GM19035 (cell line): ENCODE data around the gene C9orf153.
"Not testable (repeated sequence)": the region's sequence is repeated elsewhere in the genome, so short reads cannot be mapped to it uniquely, and the experiment has no call there.

Experiments
- ATAC-seq: cut with Tn5 transposase; IDR thresholded peaks from one replicate; pipeline ENCODE4 v1.9.1; 2021; ENCODE audit not compliant: unreplicated experiment

The C9orf153 gene

DNA sequence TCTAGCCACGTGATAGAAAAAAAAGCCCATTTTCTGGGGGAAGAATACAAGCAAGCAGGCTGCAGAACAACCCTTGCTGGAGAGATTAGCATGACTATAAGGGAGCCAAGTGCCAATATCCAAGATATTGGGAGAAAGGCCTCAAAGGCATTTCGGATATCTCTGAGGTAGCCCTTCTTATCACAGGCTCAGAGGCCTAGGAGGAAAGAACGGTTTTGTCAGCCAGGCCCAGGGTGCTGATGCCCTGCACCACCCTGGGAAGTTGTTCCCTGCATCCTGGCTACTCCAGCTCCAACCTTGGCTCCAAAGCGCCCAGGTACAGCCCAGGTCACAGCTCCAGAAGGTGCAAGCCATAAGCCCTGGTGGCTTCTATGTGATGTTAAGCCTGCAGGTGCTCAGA is 66.4 kb downstream of the C9orf153 start:
- no peak for ATAC-seq

DNA sequence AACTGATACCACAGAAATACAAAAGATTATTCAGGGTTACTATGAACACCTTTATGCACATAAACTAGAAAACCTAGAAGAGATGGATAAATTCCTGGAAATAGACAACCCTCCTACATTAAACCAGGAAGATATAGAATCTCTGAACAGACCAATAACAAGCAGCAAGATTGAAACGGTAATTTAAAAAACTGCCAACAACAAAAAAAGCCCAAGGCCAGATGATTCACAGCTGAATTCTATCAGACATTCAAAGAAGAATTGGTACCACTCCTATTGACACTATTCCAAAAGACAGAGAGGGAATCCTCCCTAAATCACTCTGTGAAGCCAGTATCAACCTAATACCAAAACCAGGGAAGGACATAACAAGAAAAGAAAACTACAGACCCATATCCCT is 68.8 kb downstream of the C9orf153 start:
- ATAC-seq, result not testable (repeated sequence)

DNA sequence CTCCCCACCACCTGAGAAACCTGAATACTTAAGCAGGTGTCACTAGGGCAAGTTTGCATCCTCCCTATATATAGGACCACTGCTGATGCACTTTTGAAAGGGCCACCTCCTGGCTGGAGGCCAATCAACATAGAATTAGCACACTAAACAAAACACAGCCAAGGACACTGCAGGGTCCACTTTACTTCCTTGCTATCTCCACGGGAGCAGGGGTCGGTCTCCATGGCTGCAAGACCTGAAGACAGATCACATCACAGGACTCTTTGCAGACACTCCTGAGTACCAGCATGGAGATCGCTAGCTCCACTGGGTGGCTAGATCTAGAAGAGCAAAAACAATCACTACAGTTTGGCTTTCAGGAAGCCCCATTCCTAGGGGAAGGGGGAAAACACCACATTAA is 72.3 kb downstream of the C9orf153 start:
- ATAC-seq, result no peak

DNA sequence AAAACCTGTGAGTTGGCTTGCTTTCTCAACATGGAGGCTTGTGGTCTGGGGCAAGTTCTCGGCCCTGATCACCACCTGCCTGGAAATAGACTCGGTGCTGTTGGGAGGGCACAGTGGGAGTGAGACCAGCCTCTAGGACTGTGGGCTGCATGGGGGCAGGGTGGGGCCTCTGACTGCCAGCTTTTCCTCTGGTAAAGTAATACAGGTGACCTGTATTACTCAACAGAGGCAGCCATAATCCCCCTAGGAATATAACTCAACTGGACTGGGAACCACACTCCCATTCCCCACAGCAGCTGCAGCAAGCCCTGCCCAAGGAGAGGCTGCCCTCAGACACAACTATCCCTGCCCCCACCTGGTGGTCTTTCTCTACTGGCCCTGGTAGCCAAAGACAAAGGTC is 72.8 kb downstream of the C9orf153 start:
- ATAC-seq, result no peak

DNA sequence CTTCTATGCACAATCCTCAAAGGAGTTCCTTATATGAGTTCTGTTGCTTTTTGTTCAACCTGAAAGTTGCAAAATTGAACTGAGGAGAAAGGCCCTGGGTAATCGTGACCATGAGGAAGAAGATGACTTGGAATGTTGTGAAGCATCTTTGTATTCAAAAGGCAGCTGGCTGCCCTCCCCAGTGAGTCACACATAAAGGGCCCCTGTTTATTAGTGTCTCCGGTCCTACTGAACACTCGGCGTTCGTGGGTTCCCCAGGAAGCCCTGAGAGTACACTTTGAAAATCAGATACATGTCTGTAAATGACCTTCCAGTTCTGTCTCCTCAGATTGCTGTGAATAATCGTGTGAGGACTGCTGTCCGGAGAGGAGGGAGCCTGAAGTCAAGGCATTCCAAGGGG is 73.6 kb downstream of the C9orf153 start:
- no peak for ATAC-seq

DNA sequence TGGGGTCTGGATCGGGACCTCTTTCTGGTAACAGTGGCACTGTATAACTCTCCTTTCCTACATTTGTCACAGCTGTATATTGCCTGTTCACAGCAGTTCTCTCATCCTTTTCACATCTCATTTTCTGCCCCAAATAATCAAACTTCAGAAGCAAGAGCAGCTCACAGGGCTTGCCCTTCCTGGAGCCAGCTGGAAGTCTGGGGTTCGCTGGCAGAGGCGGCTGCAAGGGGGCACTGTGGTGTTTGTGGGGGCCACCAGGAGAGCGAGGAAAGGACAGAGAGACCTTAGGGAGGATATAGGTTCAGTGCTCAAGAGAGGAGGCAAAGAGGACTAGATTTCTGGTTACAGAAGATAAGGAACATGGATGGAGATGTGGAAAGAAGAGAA is 75.3 kb downstream of the C9orf153 start:
- no peak for ATAC-seq

DNA sequence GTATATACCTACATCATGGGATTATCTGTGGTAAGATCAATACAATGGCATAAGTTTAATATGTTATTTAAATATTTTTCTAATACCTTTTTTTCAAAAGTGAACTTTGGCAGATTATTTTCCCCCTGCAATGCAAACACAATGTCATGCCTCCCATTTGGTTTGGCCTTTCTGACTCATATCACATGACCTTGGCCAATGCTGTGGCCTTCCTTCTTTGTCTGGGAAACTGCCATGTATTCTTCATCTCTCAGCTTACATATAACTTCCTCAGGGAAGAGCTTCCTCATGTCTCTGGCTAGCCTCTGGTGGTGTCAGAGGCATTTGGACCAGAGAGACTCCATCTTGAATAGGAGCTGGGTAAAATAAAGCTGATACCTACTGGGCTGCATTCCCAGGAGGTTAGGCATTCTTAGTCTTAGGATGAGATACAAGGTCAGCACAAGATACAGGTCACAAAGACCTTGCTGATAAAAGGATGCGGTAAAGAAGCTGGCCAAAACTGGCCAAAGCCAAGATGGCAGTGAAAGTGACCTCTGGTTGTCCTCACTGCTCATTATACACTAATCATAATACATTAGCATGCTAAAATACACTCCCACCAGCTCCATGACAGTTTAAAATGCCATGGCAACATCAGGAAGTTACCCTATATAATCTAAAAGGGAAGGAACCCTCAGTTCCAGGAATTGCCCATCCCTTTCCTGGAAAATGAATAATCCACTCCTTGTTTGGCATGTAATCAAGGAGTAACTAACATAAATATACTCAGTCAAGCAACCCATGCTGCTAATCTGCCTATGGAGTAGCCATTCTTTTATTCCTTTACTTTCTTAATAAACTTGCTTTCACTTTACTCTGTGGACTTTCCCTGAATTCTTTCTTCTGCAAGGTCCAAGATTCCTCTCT is 76.0 kb downstream of the C9orf153 start:
- no peak for ATAC-seq

DNA sequence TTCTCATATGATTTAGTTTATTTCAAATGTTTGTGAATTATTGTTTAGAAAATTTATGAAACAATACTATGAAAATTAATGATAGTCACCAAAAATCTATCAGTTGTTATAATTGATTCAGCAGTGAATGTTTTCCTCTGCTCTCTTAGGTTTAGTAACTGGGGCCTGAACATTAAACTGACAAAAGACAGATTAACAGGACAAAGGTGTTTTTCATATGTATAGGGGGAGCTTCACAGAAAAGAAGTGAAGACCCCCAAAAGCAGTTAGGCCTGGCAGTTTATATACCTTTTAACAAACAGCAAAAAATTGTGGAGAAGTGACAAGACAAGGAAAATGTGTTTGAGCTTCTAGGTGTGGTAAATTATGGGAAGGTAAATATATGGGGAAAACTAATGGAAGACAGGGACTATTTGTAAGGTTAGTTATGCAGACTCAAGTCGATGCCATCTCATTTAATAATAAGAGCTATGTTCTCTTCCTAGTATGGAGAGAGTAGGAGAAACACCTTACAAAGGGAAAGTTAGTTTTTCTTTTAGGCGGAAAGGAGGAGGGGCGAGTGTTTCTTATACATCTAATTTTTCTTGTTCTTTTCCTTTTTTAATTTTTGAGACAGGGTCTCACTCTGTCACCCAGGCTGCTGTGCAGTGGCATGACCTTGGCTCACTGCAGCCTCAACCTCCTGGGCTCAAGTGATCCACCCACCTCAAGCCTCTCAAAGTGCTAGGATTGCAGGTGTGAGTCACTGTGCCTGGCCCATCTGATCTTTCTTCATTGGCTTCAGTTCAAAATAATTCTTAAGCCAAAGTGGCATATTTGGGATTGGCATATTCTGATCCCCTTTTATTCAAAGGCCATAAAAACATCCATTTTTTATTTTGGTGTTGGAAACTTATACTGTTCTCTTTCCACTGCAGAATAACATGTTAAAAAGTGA is 77.8 kb downstream of the C9orf153 start:
- no peak for ATAC-seq

DNA sequence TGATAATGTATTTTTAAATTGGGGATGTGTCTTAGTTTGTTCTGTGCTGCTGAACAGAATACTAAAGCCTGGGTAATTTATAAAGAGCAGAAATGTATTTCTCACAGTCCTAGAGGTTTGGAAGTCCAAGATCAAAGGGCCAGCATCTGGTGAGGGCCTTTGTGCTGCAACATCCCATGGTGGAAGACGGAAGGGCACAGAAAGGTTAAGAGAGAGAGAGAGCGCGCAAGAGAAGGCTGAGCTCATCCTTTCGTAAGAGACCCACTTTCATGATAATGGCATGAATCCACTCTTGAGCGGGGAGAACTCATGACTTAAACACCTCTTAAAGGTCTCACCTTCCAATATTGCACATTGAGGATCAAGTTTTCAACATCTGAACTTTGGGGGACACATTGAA is 81.0 kb downstream of the C9orf153 start:
- ATAC-seq, result no peak

DNA sequence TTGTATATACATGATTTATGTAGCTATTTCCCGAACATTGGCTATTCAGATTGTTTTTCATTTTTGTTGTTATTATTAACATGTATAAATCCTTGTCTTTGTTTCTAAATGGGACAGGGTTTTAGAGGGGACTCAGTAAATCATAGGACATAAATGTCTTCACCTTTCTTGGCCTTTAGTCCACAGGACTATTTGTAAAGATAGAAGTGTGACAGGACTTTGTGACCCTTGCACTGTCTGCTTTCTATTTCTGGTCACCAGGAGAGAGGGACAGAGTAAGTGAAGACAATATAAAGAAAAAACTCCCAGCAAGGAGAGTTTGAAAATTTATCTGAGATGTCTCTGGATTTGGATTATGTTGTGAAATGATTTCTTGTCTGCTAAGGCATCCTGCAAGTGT is 81.5 kb downstream of the C9orf153 start:
- no peak for ATAC-seq

DNA sequence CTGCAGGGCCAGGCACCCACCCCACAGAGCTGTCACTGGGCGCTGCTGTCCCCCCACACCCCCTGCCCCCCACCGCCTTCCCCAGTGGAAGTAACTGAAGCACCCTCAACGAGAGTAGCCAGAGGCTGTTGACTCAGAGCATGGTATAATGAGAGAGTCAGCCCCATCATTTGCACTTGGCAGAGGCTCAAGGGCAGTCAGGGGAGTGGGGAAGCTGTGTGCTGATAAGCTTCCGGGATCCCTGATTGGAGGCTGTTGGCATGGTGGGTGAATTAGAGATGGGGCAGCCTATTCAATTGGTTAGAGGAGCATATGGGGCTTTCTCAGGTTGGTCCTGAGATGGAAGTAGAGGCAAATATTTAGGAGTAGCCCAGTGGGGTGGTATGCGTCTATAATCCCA is 83.0 kb downstream of the C9orf153 start:
- ATAC-seq, result no peak

DNA sequence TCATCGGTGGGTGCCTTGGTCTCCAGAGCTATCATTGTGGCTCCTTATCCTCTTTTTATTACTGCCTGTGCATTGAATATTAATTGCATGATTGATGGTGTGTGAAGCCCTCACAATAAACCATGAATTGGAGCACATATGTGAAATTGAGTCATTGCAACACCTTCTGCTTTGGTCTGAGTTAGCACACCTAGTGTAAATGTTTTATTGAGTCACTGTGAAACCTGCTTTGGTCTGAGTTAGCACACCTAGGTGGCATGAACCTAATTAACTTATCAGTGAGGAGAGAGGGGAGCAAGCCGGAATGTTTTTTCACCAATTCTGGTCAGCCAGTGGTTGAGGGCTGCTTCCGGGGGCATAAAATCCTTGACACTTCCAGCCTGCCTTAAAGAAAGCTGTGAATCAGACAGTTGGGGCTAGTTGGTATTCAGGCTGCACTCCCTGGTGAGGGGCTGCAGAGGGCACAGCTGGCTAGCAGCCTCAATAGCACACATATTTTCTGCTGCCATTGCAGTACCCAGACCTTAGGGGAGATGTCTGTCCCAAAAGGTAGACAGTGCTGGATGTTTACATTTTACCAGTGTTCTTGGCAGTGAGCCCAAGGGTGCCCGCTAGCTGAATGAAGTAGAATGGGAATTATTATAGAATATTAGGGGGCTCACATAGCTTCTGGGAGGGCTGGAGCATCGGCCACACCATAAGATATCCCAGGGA is 83.6 kb downstream of the C9orf153 start:
- ATAC-seq, result no peak

DNA sequence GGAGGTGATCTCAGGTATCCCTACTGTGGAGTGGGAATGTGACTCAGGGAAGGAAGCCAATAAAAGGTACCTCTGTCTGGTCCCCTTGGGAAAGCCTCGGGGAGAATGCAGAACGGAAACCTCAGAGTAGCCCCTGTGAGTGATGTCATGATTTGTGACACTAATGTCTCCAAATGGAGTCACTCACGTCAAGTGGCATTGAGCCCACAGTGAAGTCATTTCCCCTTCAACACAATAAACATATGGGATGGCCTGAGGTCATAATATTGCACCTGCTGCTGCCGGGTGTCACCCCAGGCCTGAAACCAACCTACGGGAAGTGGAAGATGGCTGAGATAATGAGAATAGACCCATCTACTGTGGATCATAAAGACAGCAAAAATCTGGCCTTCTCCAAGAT is 84.2 kb downstream of the C9orf153 start:
- ATAC-seq, result no peak
